OCI-LY3 (cell line): ENCODE results near the gene RHOH.

Experiments used
- H2AFZ ChIP-seq: fragments of 200-600, 300-600 bp; shearing (Covaris generic); 2 replicates; pipeline ENCODE4 v1.6.0; 2014; ENCODE audit warnings: antibody characterized with exemption, low read depth, low read length
- H3K27ac ChIP-seq: fragments of 200-600, 300-600 bp; sonication (generic); 2 replicates; pipeline ENCODE4 v1.5.1; 2014; ENCODE audit warnings: mild to moderate bottlenecking, low read length, moderate library complexity, mixed read lengths
- H3K27me3 ChIP-seq: fragments of 200-600, 300-600 bp; sonication (generic); 2 replicates; pipeline ENCODE4 v1.6.1; 2014; ENCODE audit warnings: low read depth, low read length, mixed read lengths
- H3K36me3 ChIP-seq: fragments of 200-600, 300-600 bp; sonication (generic); replicated peaks from 2 replicates; pipeline ENCODE3; 2014; ENCODE audit warnings: low read depth, low read length, mixed read lengths
- H3K4me1 ChIP-seq: fragments of 300-600, 200-600 bp; sonication (generic); 2 replicates; pipeline ENCODE4 v1.6.1; 2014; ENCODE audit warnings: low read length, mixed read lengths
- H3K4me2 ChIP-seq: fragments of 200-600, 300-600 bp; sonication (generic); 2 replicates; pipeline ENCODE4 v1.6.1; 2014; ENCODE audit warnings: low read length, mixed read lengths
- H3K4me3 ChIP-seq: fragments of 300-600, 200-600 bp; sonication (generic); 2 replicates; pipeline ENCODE4 v1.5.1; 2014; ENCODE audit warnings: antibody characterized with exemption, mild to moderate bottlenecking, low read length, moderate library complexity
- H3K79me2 ChIP-seq: fragments of 300-600, 200-600 bp; shearing (Covaris generic); 2 replicates; pipeline ENCODE4 v1.6.1; 2014; ENCODE audit warnings: mild to moderate bottlenecking, low read length, mixed read lengths
- H3K9ac ChIP-seq: fragments of 300-600, 200-600 bp; shearing (Covaris generic); 2 replicates; pipeline ENCODE4 v1.6.0; 2014; ENCODE audit warnings: mild to moderate bottlenecking, low read length, moderate library complexity
- H3K9me3 ChIP-seq: fragments of 200-600, 300-600 bp; shearing (Covaris generic); 2 replicates; pipeline ENCODE4 v1.6.1; 2014; ENCODE audit warnings: low read length, mixed read lengths; ENCODE audit not compliant: insufficient read depth
- H4K20me1 ChIP-seq: fragments of 200-600, 300-600 bp; sonication (generic); 2 replicates; pipeline ENCODE4 v1.6.1; 2016; ENCODE audit warnings: low read length, mixed read lengths; ENCODE audit not compliant: insufficient read depth
- EZH2phosphoT487 ChIP-seq: fragments of 200-600 bp; shearing (Covaris generic); IDR thresholded peaks from 2 replicates; pipeline ENCODE4 v1.6.1; 2018; ENCODE audit warnings: antibody characterized with exemption, mixed run types, low read depth
- TF ChIP-seq, protein P1 (sequence below): fragments of 200-600, 300-600 bp; sonication (generic); IDR thresholded peaks from 2 replicates; pipeline ENCODE4 v1.5.1; 2014; ENCODE audit warnings: antibody characterized with exemption, low read length, low read depth

RHOH gene

DNA sequence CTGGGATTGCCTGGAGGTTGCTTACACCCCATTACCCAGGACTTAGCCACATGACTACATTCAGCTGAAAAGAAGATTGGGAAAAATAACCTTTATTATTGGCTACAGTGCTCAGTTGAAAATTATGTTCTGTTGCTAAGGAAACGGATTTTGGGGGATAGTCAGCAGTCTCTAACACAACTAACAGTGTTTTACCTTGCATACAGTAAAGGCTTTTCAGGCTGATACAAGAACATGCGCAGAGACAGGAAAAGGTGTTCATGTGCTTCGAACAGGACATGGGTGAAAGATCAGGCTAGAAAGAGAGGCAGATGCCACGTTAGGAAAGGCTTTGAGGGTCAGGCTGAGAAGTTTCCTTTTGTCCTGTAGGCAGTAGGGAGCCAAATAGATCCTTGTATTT, 14.8 kb upstream of the RHOH start:
- Histone ChIP-seq H3K4me1 (peaks cover 88% of the 10 kb centered on the region), H3K27ac (peak overlapping the region; percentile 96)
- TF ChIP-seq, protein P1, sequence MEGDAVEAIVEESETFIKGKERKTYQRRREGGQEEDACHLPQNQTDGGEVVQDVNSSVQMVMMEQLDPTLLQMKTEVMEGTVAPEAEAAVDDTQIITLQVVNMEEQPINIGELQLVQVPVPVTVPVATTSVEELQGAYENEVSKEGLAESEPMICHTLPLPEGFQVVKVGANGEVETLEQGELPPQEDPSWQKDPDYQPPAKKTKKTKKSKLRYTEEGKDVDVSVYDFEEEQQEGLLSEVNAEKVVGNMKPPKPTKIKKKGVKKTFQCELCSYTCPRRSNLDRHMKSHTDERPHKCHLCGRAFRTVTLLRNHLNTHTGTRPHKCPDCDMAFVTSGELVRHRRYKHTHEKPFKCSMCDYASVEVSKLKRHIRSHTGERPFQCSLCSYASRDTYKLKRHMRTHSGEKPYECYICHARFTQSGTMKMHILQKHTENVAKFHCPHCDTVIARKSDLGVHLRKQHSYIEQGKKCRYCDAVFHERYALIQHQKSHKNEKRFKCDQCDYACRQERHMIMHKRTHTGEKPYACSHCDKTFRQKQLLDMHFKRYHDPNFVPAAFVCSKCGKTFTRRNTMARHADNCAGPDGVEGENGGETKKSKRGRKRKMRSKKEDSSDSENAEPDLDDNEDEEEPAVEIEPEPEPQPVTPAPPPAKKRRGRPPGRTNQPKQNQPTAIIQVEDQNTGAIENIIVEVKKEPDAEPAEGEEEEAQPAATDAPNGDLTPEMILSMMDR, result no peak
- TF ChIP-seq EZH2phosphoT487, result no peak

DNA sequence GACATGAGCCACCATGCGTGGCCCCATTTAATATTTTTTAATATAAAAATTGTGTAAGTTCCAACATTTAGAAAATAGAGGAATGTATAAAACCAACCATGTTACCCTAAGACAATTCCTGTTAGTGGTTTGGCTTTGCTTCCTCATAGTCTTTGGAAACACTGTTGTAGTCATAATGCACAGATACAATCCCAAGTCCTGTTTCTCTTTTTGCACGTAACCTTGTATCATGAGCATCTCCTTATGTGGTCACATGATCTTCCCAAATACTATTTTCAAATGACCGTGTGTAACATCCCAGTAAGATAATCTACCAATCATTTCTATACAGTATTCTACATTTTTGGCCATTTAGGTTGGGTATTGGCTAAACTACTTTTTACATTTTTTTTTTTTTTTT, 13.9 kb upstream of the RHOH start:
- Histone ChIP-seq H3K9me3 (no peaks in the 10 kb centered on the region), H3K79me2 (peaks cover 15% of the 10 kb centered on the region), H3K36me3 (no peaks in the 10 kb centered on the region), H3K9ac (peak overlapping the region; percentile 41; the same call in 1 of the 2 replicates), H3K27ac (peak overlapping the region; percentile 96), H2AFZ (peak overlapping the region; percentile 58; the same call in 1 of the 2 replicates), H3K27me3 (no peaks in the 10 kb centered on the region), H3K4me2 (peak overlapping the region; percentile 79), H3K4me1 (peaks cover 88% of the 10 kb centered on the region), H3K4me3 (peak overlapping the region; percentile 65), H4K20me1 (no peaks in the 10 kb centered on the region)
- TF ChIP-seq EZH2phosphoT487, result no peak
- TF ChIP-seq, protein P1, result no peak

More for the DNA sequence above, 14.8 kb upstream of the RHOH start:
- no peaks in the 10 kb centered on the region for H3K9me3 ChIP-seq
- no peaks in the 10 kb centered on the region for H4K20me1 ChIP-seq
- H3K4me3 ChIP-seq, result peak overlapping the region; percentile 25; the same call in 1 of the 2 replicates
- H3K4me2 ChIP-seq, result peak overlapping the region; percentile 48; the same call in 1 of the 2 replicates
- H3K9ac ChIP-seq, result peak overlapping the region; percentile 19; the same call in 1 of the 2 replicates
- peak overlapping the region; percentile 2; the same call in 1 of the 2 replicates for H2AFZ ChIP-seq
- no peaks in the 10 kb centered on the region for H3K36me3 ChIP-seq
- H3K79me2 ChIP-seq, result peaks cover 5% of the 10 kb centered on the region
- H3K27me3 ChIP-seq, result no peaks in the 10 kb centered on the region

DNA sequence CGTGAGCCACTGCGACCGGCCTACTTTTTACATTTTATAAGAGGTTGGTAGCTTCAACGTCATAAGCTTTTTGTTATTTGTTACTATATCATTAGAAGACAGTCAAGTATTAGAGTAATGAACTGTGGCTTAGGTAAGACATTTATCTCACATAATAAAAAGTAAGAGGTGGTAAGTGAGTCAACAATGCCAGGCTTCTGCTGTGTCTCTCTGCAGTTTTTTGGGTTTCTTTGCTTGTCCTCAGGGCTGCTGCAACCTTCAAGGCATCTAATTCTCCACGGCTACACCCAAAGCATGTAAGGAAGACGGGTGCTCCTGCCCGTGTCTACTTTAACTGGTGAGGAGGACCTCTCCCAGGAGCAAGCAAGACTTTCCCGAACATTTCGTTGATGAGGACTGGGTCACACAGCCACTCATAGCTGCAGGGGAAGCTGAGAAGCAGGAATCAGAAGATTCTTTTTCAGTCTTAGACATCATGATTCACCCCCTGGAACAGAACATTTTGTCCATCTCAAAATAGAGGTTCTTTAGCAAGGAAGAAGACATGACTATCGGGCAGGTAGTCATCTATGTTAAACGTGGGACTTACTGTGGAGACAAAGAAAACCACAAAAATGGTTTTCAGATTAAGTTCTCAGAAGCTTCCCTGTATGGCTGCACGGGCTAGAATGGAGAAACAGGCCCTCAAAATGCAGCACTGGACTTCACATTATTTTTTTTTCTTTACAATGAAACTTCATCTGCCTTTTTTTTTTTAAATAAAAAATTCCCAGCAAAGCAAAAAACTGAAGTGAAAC, 13.0 kb upstream of the RHOH start:
- Histone ChIP-seq H3K27ac (peak overlapping the region; percentile 96), H3K4me3 (peak overlapping the region; percentile 65), H3K9ac (peak overlapping the region; percentile 88)

More for the DNA sequence above, 13.0 kb upstream of the RHOH start:
- H3K4me1 ChIP-seq, result peaks cover 88% of the 10 kb centered on the region
- H4K20me1 ChIP-seq, result no peaks in the 10 kb centered on the region
- H3K9me3 ChIP-seq, result no peaks in the 10 kb centered on the region
- no peak overlapping the region for H2AFZ ChIP-seq
- H3K4me2 ChIP-seq, result peak overlapping the region; percentile 79
- no peaks in the 10 kb centered on the region for H3K27me3 ChIP-seq
- H3K79me2 ChIP-seq, result peaks cover 20% of the 10 kb centered on the region
- no peaks in the 10 kb centered on the region for H3K36me3 ChIP-seq
- TF ChIP-seq, protein P1, result no peak
- TF ChIP-seq EZH2phosphoT487, result no peak
